HG02943 (cell line): ENCODE measurements around the gene MIB1.

ENCODE experiments used
- ATAC-seq: cut with Tn5 transposase; IDR thresholded peaks from one replicate; pipeline ENCODE4 v1.9.1; 2021; ENCODE audit warnings: mild to moderate bottlenecking, low read depth, moderate library complexity; ENCODE audit not compliant: unreplicated experiment

The MIB1 gene

DNA sequence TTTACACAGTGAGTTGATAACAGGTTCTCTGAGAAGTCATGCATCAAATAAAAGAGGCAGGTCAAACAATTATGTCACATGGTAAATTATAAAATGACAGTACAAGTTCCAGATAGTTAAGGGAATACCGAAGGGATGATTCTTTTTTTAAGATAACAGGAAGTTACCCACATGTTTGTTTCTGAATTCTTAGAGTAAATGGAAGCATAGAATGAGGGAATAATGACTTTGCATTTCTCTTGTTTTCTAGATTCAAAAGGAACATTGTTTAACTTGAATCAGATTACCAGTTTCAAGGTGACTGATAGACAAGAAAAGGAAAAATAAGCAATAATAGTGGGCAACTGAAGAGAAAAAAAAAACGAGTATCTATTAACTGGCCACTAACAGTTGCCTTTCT, 124.5 kb downstream of the MIB1 start:
- no peak for ATAC-seq

- ATAC-seq: no peak
Observed at GRCh38 chr18:21868770-21869169, 128.2 kb downstream of the MIB1 start.

- no peak for ATAC-seq
Observed at GRCh38 chr18:21889570-21889969, 149.0 kb downstream of the MIB1 start.

DNA sequence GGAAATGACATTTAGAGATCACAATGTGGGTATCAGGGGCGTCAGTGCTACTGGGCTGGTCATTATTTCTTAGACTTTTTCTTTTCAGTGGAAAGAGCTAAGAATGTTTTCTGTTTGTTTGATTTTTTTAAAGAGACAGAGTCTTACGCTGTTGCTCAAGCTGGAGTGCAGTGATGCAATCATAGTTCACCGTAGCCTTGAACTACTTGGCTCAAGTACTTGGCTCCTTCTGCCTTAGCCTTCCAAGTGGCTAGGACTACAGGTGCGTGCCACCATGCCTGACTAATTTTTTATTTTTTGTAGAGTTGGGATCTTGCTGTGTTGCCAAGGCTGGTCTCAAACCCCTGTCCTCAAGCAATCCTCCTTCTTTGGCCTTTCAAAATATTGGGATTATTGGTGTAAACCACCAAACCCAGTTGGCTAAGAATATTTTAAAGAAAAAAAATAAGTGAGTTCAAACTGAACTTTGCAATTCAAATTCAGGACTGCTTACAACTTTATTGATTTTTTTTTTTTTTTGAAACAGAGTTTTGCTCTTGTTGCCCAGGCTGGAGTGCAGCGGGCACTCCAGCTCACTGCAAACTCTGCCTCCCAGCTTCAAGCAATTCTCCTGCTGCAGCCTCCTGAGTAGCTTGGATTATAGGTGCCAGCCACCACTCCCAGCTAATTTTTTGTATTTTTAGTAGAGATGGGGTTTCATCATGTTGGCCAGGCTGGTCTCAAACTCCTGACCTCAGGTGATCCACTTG, 154.2 kb downstream of the MIB1 start:
- no peak for ATAC-seq

DNA sequence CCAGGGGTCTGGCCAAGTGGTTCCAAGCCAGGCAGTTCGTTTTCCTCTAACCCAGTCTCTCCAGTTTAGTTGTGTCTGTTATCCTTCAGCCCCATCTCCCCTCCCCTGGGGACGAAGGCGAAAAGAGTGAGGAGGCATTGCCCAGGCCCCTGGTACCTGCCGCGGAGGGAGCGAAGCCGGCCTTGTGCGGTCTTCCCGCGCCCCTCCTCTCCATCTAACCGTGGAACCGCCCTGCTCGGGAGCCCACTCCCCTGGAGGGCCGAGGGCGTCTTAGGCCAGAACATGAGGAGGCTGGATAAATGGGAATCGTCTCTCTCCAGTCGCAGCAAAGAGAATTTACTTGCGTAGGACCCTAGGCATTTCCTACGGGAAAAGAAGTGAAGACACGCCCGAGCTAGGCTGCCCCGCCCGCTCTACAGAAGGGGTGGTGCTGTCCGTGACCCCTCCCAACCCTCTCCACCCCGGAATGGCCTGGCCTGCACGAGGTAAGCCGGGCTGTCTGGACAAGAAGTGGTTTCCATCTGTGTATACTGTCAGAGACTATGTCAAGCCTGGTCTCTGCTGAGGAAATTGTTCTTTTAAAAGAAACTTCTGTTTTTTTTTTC, 156.2 kb downstream of the MIB1 start:
- ATAC-seq: no peak

- ATAC-seq: peak; percentile 80
Observed at GRCh38 chr18:21897811-21898210, 157.2 kb downstream of the MIB1 start.

- no peak for ATAC-seq
Observed at GRCh38 chr18:21900605-21901352, 160.2 kb downstream of the MIB1 start.

GRCh38 chr18:21901423-21901945, 160.9 kb downstream of the MIB1 start:
- ATAC-seq: no peak

DNA sequence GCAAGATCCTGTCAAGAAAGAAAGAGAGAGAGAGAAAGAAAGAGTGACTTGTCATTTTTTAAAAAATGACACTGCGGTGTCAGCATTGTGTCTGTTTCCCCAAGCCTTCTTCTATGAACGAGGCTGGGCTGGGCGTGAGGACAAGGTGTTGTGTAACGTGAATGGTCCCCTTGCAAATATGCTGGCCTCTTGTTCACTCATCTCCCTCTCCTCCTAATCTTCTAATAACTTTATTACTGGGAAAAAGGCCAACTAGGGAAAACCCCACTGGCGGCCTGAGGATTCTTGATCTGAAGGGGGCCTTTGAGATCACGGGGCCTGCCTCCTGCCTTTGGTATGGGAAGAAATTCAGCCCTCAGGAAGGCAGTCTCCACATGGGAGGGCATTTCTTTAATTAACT, 163.1 kb downstream of the MIB1 start:
- no peak for ATAC-seq

DNA sequence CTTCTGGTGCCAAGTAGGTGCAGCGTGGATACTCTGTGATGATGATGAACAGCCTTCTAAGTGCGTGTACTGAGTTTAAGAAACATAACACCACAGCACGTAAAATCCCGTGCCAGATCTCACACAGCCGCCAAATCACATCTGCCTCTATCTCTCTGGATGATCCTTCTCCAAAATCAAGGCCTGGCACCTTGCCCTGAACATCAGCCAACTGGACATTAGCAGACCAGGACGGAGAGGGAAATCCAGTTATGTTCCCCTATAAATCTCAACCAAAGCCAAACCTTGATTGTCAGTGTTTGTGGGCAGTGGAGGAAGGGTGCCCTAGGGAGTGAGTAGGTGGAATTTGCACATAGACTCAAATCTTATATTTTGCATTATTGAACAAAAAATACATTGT, 164.3 kb downstream of the MIB1 start:
- no peak for ATAC-seq

- ATAC-seq: no peak
Observed at GRCh38 chr18:21907451-21907850, 166.9 kb downstream of the MIB1 start.

- ATAC-seq: no peak
Observed at GRCh38 chr18:21908711-21909110, 168.1 kb downstream of the MIB1 start.

- ATAC-seq: no peak
Observed at GRCh38 chr18:21910906-21911305, 170.3 kb downstream of the MIB1 start.

- no peak for ATAC-seq
Observed at GRCh38 chr18:21911551-21911950, 171.0 kb downstream of the MIB1 start.

GRCh38 chr18:21912339-21913239, 172.0 kb downstream of the MIB1 start:
- no peak for ATAC-seq

DNA sequence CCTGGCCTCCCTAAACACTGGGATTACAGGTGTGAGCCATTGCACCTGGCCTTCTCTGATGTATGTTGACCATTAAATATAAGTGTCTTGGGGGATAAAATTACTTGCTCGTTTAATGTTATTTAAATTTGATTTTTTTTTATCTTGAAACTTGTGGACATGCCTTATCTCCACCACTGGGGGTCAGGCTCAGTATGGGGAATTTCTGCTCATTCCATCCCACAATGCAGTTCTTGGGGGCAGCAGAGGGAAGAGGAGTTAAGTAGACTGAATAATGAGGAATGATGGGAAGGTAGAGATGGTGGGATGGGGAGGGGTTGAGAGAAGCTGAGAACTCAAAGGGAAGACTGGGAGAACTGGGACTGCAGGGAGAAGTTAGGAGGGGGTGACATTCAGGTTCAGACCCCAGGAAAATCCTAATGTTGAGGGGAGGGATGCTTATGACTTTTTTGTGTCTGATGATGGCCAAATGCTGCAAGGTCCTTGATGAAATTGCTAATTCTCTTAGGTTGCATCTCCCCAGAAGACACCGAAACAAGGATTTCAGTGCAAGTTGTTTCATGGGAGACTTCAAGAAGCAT, 174.2 kb downstream of the MIB1 start:
- ATAC-seq: no peak

GRCh38 chr18:21915546-21915945, 175.0 kb downstream of the MIB1 start:
- ATAC-seq: no peak

DNA sequence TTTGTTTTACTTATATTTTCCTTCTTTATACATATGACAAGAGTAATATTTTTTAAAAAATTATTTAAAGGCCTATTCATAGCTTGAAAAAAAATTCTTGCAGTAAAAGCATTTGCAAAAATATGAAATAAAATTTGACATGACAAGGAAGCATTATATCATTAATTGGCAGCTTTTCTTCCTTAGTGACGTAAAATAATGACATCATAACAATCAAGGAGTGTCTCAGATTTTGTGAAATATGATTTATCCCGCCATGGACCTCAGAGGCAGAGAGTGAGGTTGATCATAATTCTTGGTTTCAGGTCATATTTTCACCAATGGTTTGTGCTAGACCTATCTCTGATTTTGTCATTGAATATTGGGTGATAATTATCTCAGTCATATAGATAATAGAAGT, 176.0 kb downstream of the MIB1 start:
- no peak for ATAC-seq

DNA sequence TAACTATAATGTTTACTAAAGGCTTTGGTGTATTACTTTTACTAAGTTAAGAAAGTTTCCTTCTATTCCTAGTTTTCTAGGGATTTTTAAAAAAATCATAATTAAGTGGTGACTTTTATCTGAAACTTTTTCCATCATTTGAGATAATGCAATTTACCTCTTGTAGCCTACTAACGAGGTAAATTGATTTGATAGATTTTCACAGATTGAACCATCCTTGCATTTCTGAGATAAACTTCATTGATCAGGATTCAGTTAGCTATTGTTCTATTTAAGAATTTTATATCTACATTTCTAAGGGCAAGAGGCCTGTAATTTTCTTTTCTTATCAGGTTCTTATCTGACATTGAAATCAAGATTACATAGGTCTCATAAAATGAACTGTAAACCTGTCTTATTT, 178.1 kb downstream of the MIB1 start:
- no peak for ATAC-seq
